BE2C (cell line): ENCODE data around the gene HDAC8. TPM values are rescaled to one million over a fixed set of nuclear protein-coding genes. Genes with fewer than 3 reads are reported as not detected.

Source experiments
- DNase-seq: peaks from one replicate; pipeline ENCODE4 v3.0.0-alpha.2; 2020
- H3K27me3 ChIP-seq: fragments of 250-450 bp; sonication (Bioruptor Pico); 2 replicates; pipeline ENCODE4 v1.5.1; 2020; ENCODE audit warnings: mild to moderate bottlenecking
- H3K36me3 ChIP-seq: fragments of 250-450 bp; sonication (Bioruptor Pico); 2 replicates; pipeline ENCODE4 v1.5.1; 2020; ENCODE audit warnings: mild to moderate bottlenecking
- H3K4me1 ChIP-seq: fragments of 250-450 bp; sonication (Bioruptor Pico); 2 replicates; pipeline ENCODE4 v1.5.1; 2020
- H3K4me3 ChIP-seq: 2 replicates; pipeline ENCODE4 v1.5.1; 2011; ENCODE audit warnings: low read depth, low read length
- H3K9me3 ChIP-seq: fragments of 250-450 bp; sonication (Bioruptor Pico); 2 replicates; pipeline ENCODE4 v1.5.1; 2020
- CTCF ChIP-seq: IDR thresholded peaks from 2 replicates; pipeline ENCODE4 v1.5.1; 2012; ENCODE audit warnings: mild to moderate bottlenecking, low read depth, low read length
- polyA plus RNA-seq: library from polyadenylated mRNA; unstranded; fragments of >200 nt; gene quantifications from one replicate; pipeline ENCODE4 v1.2.1, GENCODE V29; 2012; ENCODE audit warnings: low read depth, missing spikeins; ENCODE audit not compliant: insufficient read length, insufficient read depth

HDAC8 gene
- polyA plus RNA-seq: 22.2 TPM

GRCh38 chrX:72572248-72573157 lies at the start of gene HDAC8:
HDAC8 (minus strand) TSS chrX:72572843; CDS start chrX:72572761, 82 bp downstream.
- H3K27me3 ChIP-seq: no peaks in the 10 kb centered on the region
- H3K36me3 ChIP-seq: no peaks in the 10 kb centered on the region; the same call in 1 of the 2 replicates
- DNase-seq: peak; percentile 74
- H3K4me3 ChIP-seq: peak within 1 kb of the TSS; percentile 88
- H3K9me3 ChIP-seq: no peaks in the 10 kb centered on the region
- no peaks in the 10 kb centered on the region for H3K4me1 ChIP-seq
- TF ChIP-seq CTCF: no peak

- DNase-seq: no peak
- no peak for TF ChIP-seq CTCF
- no peaks in the 10 kb centered on the region for H3K4me1 ChIP-seq
- H3K4me3 ChIP-seq: no peak overlapping the region
- no peaks in the 10 kb centered on the region for H3K27me3 ChIP-seq
- H3K36me3 ChIP-seq: no peaks in the 10 kb centered on the region
- no peaks in the 10 kb centered on the region for H3K9me3 ChIP-seq
Observed at GRCh38 chrX:72621625-72622485, 49.2 kb upstream of the HDAC8 start.

- H3K4me3 ChIP-seq: no peak overlapping the region
- no peak for TF ChIP-seq CTCF
- no peaks in the 10 kb centered on the region for H3K4me1 ChIP-seq
- DNase-seq: no peak
- no peaks in the 10 kb centered on the region for H3K27me3 ChIP-seq
- no peaks in the 10 kb centered on the region for H3K36me3 ChIP-seq
- no peaks in the 10 kb centered on the region for H3K9me3 ChIP-seq
Observed at GRCh38 chrX:72621163-72621562, 48.5 kb upstream of the HDAC8 start.

- no peaks in the 10 kb centered on the region for H3K4me1 ChIP-seq
- no peak for DNase-seq
- H3K4me3 ChIP-seq: no peak overlapping the region
Observed at GRCh38 chrX:72620550-72621145, 48.0 kb upstream of the HDAC8 start.

GRCh38 chrX:72609313-72609712 lies 36.7 kb upstream of the HDAC8 start:
- Histone ChIP-seq H3K27me3 (no peaks in the 10 kb centered on the region), H3K9me3 (no peaks in the 10 kb centered on the region), H3K4me3 (no peak overlapping the region), H3K4me1 (no peaks in the 10 kb centered on the region), H3K36me3 (no peaks in the 10 kb centered on the region)
- DNase-seq: no peak
- TF ChIP-seq CTCF: peak; percentile 21

More at GRCh38 chrX:72620550-72621145, 48.0 kb upstream of the HDAC8 start:
- Histone ChIP-seq H3K27me3 (no peaks in the 10 kb centered on the region), H3K9me3 (no peaks in the 10 kb centered on the region), H3K36me3 (no peaks in the 10 kb centered on the region)
- no peak for TF ChIP-seq CTCF
